SH-SY5Y (cell line): ENCODE data around the gene TNIK.

Experiments used
- GATA2 ChIP-seq: IDR thresholded peaks from 2 replicates; pipeline ENCODE4 v1.6.1; 2011; ENCODE audit warnings: mild to moderate bottlenecking, low read depth, low read length
- GATA3 ChIP-seq: IDR thresholded peaks from 2 replicates; pipeline ENCODE4 v1.6.1; 2011; ENCODE audit warnings: low read depth, mild to moderate bottlenecking, low read length, moderate library complexity

- TF ChIP-seq GATA2 (no peak), GATA3 (no peak)
These were observed 394.0 kb downstream of the TNIK start for GRCh38 chr3:171066206-171066605.
